Measurements from ENCODE around the gene SSH3.

SSH3 gene

DNA sequence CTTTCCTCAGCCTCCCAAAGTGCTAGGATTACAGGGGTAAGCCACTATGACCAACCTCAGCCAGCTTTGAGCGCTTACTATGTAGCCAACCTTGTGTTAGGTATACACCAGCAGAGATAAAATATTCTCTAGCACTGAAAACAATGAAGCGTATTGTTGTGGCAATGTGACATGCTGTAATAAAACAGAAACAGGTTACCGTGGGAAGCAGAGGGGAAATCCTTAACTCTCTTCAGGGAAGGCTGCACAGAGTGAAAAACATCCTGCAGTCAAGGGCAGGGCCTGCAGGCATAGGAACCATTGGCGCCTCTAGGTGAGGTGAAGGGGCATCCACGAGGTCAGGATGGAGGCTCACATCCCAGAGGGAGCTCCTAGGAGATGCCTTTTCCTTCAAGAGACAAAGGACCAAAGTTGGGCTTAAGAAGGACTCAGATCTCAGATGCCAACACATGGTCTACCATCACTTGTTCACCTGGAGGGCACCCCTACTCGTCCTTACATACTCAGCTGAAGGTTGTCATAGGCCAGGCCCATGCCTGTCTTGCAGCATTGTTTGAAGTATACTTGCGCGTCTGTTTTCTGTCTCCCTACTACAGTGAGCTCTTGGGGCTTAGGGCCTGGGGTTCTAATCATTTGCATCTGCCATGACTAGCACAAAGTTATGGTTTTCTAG lies 42.1 kb downstream of the SSH3 start:
- Histone ChIP-seq H2AFZ (ENCODE audit: low read length, unreplicated experiment) (no peak overlapping the region), H3K27ac (ENCODE audit: low read depth, low read length) (no peak overlapping the region), H3K79me2 (ENCODE audit: control insufficient read depth, insufficient read depth, low read length, unreplicated experiment) (no peaks in the 10 kb centered on the region), H3K4me3 (ENCODE audit: low read depth, low read length) (no peak overlapping the region), H3K4me1 (ENCODE audit: control insufficient read depth, insufficient read depth, low read length, unreplicated experiment) (peaks cover 33% of the 10 kb centered on the region), H3K36me3 (ENCODE audit: insufficient read depth, low read length) (peaks cover 4% of the 10 kb centered on the region; the same call in 1 of the 2 replicates), H3K27me3 (ENCODE audit: insufficient read depth, low read length) (no peaks in the 10 kb centered on the region)

DNA sequence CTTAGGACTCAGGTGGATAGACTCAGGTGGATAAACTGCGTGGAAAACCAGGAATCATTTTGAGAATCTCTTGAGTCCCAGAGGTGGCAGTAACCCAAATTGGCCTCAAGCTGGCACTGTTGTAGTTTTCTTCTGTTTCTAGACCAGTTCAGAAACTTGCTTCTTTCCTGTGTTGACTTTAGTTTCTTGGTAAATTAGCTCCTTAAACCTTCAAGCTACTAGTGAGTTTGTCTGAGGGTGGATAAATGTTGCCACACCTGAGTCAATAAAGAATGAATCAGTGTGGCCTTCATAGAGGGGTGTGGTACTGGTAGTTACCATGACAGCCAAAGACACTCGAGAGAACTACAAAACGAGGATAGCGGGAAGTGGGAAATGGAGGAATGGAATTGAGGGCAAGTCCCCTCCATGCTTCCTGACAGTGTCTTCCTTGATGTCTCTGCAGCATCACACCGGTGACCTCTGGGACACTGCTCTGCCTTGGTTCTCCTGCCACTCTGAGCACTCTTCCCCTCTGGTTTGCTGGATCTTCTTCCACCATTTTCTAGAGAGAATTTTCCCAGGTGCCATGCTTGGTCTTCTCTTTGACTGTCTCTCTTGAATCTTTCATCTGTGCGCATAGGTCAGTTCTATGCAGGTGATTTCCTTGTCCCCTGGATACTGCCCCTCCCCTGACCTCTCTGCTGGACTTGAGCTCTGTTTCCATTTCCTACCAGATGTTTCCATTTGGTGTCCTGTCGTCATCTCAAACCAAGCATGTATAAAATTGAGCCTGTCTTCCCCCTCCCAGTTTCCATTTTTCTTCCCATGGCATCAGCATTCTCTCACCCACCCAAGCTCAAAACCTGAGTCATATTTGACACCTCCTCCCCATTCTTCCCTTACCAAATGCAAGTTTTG lies 42.8 kb downstream of the SSH3 start:
- peaks cover 36% of the 10 kb centered on the region for H3K4me1 ChIP-seq (ENCODE audit: control insufficient read depth, insufficient read depth, low read length, unreplicated experiment)
- no peak overlapping the region; the same call in 1 of the 2 replicates for H3K4me3 ChIP-seq (ENCODE audit: low read depth, low read length)
- no peak overlapping the region for H2AFZ ChIP-seq (ENCODE audit: low read length, unreplicated experiment)
- H3K79me2 ChIP-seq (ENCODE audit: control insufficient read depth, insufficient read depth, low read length, unreplicated experiment), result no peaks in the 10 kb centered on the region
- H3K27ac ChIP-seq (ENCODE audit: low read depth, low read length), result peak overlapping the region; percentile 72
- H3K36me3 ChIP-seq (ENCODE audit: insufficient read depth, low read length), result peaks cover 4% of the 10 kb centered on the region; the same call in 1 of the 2 replicates
- H3K27me3 ChIP-seq (ENCODE audit: insufficient read depth, low read length), result no peaks in the 10 kb centered on the region

DNA sequence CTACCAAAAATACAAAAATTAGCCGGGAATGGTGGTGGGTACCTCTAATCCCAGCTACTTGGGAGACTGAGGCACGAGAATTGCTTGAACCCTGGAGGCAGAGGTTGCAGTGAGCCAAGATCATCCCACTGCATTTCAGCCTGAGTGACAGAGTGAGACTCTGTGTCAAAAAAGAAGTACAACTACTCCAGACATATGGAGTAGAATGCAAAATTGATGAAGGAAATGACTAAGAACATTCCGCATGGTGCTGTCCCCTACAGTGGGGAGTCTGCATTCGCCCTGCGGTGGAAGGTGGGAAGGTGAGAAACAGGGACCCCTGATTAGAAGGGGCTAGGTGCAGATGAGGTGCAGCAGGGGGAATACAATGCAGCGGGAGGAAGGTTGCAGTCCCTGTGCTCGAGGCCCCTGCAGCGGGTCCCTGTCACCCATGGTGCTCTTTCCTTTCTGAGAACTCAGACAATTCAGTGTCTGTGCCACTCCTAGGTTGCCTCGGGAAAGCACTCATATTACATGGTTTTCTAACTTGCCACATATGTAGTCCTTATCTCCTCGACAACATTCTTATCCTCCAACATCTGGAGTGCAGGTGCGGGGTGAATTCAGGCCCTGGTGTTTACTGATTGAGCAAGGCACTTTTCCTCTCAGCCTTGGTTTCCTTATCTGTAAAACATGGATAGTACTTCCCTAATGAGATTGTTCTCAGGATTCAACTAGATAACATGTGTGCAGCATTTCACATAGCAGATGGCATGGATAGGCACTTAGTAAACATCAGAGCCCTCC lies 44.8 kb downstream of the SSH3 start:
- Histone ChIP-seq H3K4me1 (ENCODE audit: control insufficient read depth, insufficient read depth, low read length, unreplicated experiment) (peaks cover 44% of the 10 kb centered on the region), H3K27ac (ENCODE audit: low read depth, low read length) (0 out of 2 replicates have a peak overlapping the region, but pooled peaks have one; percentile 17), H3K4me3 (ENCODE audit: low read depth, low read length) (no peak overlapping the region), H3K36me3 (ENCODE audit: insufficient read depth, low read length) (no peaks in the 10 kb centered on the region), H3K27me3 (ENCODE audit: insufficient read depth, low read length) (no peaks in the 10 kb centered on the region), H3K79me2 (ENCODE audit: control insufficient read depth, insufficient read depth, low read length, unreplicated experiment) (peaks cover 5% of the 10 kb centered on the region), H2AFZ (ENCODE audit: low read length, unreplicated experiment) (no peak overlapping the region)

DNA sequence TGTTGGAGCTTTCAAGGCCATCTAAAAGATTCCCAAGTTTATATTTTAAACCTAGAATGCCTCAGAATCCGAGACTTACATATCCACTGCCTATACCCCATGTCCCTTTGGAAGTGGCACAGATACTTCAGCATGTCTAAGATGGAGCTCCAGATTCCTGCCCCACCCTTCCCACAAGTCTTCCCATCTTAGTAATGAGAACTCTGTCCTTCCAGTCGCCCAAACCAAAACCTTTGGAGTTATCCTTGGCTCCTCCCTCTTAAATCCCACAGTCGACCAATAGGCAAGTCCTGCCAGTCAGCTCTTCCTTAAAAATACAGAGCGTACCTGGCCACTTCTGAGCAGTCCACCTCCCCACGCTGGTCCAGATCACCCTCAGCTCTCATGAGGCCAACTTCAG lies 45.7 kb downstream of the SSH3 start:
- Histone ChIP-seq H3K27ac (ENCODE audit: low read depth, low read length) (peak overlapping the region; percentile 13; the same call in 1 of the 2 replicates), H3K4me1 (ENCODE audit: control insufficient read depth, insufficient read depth, low read length, unreplicated experiment) (peaks cover 47% of the 10 kb centered on the region), H2AFZ (ENCODE audit: low read length, unreplicated experiment) (no peak overlapping the region), H3K4me3 (ENCODE audit: low read depth, low read length) (no peak overlapping the region), H3K27me3 (ENCODE audit: insufficient read depth, low read length) (no peaks in the 10 kb centered on the region), H3K79me2 (ENCODE audit: control insufficient read depth, insufficient read depth, low read length, unreplicated experiment) (peaks cover 5% of the 10 kb centered on the region), H3K36me3 (ENCODE audit: insufficient read depth, low read length) (no peaks in the 10 kb centered on the region)

DNA sequence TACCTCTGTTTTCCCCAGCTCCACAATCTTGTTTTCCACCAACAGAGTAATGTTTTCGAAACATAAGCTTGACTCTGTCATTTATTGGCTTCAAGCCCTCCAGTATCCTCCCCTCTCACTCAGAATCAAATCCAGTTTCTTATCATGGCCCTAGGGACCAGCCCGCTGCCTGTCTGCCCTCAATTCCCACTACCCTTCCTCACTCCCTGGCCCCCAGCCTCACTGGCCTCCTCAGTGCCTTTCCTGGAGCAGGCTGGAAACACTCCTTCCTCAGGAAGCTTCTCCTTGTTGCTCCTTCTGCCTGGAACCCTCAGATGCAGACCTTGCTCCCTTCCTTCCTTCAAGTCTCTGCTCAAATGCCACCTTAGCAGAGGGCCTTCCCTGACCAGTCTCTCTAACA lies 46.1 kb downstream of the SSH3 start:
- Histone ChIP-seq H3K36me3 (ENCODE audit: insufficient read depth, low read length) (no peaks in the 10 kb centered on the region), H3K4me3 (ENCODE audit: low read depth, low read length) (no peak overlapping the region), H2AFZ (ENCODE audit: low read length, unreplicated experiment) (no peak overlapping the region), H3K27ac (ENCODE audit: low read depth, low read length) (no peak overlapping the region), H3K4me1 (ENCODE audit: control insufficient read depth, insufficient read depth, low read length, unreplicated experiment) (peaks cover 51% of the 10 kb centered on the region), H3K27me3 (ENCODE audit: insufficient read depth, low read length) (no peaks in the 10 kb centered on the region), H3K79me2 (ENCODE audit: control insufficient read depth, insufficient read depth, low read length, unreplicated experiment) (peaks cover 5% of the 10 kb centered on the region)

DNA sequence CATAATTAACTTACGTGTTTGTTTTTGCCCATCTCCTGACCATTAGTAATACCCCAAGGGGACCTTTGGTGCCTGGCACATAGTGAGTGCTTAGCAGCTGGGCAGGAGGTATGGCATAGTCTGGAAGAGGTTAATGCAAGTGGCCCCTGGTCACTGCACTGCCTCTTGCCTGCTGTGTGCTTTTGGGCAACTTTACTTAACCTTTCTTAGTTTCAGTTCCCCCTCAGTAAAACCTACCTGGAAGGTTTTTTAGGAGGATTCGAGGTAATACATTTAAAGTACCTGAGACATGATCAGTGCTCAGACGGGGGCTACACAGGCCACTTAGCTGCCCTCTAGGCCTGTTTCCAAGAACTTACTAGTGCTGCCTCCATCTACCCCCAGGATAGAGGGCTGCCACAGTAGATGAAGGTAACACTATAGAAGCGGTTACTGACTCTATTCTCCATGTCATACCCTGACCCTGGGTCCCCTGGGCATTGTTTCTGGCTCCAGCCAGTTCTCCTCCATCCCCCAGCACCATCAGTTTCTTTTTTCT lies 46.7 kb downstream of the SSH3 start:
- H3K27ac ChIP-seq (ENCODE audit: low read depth, low read length), result no peak overlapping the region
- no peak overlapping the region for H3K4me3 ChIP-seq (ENCODE audit: low read depth, low read length)
- no peaks in the 10 kb centered on the region for H3K36me3 ChIP-seq (ENCODE audit: insufficient read depth, low read length)
- peaks cover 55% of the 10 kb centered on the region for H3K4me1 ChIP-seq (ENCODE audit: control insufficient read depth, insufficient read depth, low read length, unreplicated experiment)
- H2AFZ ChIP-seq (ENCODE audit: low read length, unreplicated experiment), result no peak overlapping the region
- H3K79me2 ChIP-seq (ENCODE audit: control insufficient read depth, insufficient read depth, low read length, unreplicated experiment), result peaks cover 5% of the 10 kb centered on the region
- no peaks in the 10 kb centered on the region for H3K27me3 ChIP-seq (ENCODE audit: insufficient read depth, low read length)

DNA sequence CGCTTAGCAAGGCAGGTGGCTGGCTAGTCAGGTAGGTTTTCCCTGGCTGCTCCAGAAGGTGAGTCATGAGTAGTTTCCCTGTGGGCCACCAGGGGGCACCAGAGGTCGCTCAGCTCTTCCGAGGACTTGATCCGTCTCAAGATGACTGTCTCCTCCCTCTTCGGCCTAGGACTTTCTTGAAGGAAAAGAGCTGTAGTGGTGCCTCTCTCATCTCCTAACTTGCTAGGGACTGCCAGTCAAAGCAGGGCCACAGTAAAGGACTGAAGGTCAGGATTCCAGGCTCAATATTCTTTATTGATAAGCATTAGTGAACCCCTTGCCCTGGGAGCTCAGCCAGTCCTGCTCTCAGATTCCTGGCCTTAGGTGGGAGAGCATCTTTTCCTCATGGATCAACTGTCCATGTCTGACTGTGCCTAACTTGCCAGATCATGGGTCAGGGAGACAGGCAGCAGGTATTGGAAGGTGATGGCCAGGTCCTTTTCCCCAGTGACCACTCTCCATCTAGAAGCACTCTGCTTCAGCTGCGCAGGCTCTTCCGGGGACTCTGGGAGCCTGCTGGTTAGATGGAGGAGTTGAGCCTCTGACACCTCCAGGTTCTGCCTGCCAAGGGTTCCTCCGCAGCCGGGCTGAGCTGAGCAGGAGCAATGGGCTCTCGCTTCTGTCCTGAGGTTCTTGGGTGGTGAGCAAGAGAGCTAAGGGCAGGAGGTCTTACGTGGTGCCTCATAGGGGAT lies 48.1 kb downstream of the SSH3 start:
- no peaks in the 10 kb centered on the region for H3K27me3 ChIP-seq (ENCODE audit: insufficient read depth, low read length)
- H3K4me1 ChIP-seq (ENCODE audit: control insufficient read depth, insufficient read depth, low read length, unreplicated experiment), result peaks cover 60% of the 10 kb centered on the region
- peak overlapping the region; percentile 5 for H3K27ac ChIP-seq (ENCODE audit: low read depth, low read length)
- no peak overlapping the region for H2AFZ ChIP-seq (ENCODE audit: low read length, unreplicated experiment)
- H3K36me3 ChIP-seq (ENCODE audit: insufficient read depth, low read length), result no peaks in the 10 kb centered on the region
- peaks cover 9% of the 10 kb centered on the region for H3K79me2 ChIP-seq (ENCODE audit: control insufficient read depth, insufficient read depth, low read length, unreplicated experiment)
- peak overlapping the region; percentile 2 for H3K4me3 ChIP-seq (ENCODE audit: low read depth, low read length)

DNA sequence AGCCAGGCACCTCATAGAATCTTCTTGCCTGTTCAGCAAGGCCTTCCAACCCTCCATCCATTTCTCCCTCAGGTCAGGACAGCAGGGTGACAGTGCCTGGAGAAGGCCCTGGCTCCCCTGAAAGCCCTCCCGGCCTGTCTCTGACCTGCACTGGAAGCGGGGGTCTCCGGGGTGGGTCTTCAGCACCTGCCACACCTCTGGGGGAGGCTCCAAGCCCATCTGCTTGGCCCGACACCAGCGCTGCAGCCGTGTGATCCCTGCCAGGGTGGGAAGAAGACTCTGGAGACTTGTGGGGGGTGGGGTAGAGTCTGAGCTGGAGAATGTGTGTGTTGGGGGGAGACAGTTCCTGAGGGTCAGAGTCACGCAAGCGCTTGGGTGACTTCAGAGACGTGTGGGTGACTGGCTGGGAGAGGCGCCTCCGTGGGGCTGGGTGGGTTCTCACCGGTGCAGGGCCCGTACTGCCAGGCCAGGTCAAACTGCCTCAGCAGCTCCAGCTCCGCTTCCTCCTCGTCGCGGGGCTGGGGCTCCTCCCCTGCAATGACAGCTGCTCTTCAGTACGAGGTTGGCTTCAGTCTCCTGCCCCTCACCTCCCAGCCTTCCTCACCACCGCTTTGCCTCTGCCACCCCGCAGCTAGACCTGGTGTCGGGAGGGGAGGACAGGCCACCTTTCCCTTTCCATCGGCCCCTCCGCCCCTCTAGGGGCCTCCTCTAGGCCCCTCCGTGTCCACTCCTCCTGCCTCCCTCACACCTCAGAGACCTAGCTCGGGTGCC lies 49.4 kb downstream of the SSH3 start:
- Histone ChIP-seq H3K27ac (ENCODE audit: low read depth, low read length) (peak overlapping the region; percentile 96), H3K4me3 (ENCODE audit: low read depth, low read length) (peak overlapping the region; percentile 82), H2AFZ (ENCODE audit: low read length, unreplicated experiment) (peak overlapping the region; percentile 16), H3K4me1 (ENCODE audit: control insufficient read depth, insufficient read depth, low read length, unreplicated experiment) (peaks cover 68% of the 10 kb centered on the region), H3K36me3 (ENCODE audit: insufficient read depth, low read length) (no peaks in the 10 kb centered on the region), H3K27me3 (ENCODE audit: insufficient read depth, low read length) (no peaks in the 10 kb centered on the region), H3K79me2 (ENCODE audit: control insufficient read depth, insufficient read depth, low read length, unreplicated experiment) (peaks cover 9% of the 10 kb centered on the region)

DNA sequence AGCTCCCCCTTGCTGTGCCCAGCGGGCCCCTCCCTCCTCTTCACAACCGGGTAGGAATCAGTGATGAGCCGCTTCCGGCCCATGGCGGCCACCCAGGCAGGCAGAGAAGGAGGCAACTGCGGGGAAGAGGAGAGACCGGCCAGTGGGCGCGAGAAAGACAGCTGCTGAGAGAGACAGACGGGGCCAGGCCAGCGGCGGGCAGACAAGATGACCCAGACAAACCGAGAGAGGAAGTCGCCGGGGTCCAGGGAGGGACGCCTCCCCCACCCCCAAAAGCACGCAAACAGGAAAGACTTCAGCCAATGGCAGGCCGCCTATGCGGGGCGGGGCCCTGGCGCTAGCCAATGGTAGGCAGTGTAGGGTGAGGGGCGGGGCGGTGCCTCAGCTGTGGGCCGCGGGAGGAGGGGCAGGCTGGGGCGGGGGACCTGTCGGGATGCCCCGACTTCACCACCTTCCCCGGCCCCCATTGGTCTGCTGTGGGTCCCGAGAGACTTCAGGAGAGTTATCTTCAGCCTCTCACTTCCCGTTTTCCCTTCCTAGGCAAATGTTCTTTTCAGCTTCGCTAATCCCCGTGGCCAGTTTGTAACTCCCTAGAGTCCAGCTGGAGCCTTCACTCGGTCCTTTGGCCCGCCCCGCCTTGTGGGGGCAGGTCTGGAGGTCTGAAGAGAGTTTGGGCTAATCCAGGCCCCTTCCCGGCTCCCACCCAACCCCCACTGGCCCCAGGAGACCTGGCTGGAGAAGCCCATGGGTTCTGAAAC lies 50.2 kb downstream of the SSH3 start, which contains the start of gene POLD4:
Gene POLD4, minus strand, starts transcription at position 230 of the 758 bp plus-strand sequence. Its CDS starts 147 bp downstream, at position 83.
- Histone ChIP-seq H3K27ac (ENCODE audit: low read depth, low read length) (peak within 1 kb of the TSS; percentile 96), H3K27me3 (ENCODE audit: insufficient read depth, low read length) (no peaks in the 10 kb centered on the region), H3K4me1 (ENCODE audit: control insufficient read depth, insufficient read depth, low read length, unreplicated experiment) (peaks cover 68% of the 10 kb centered on the region), H3K79me2 (ENCODE audit: control insufficient read depth, insufficient read depth, low read length, unreplicated experiment) (peaks cover 9% of the 10 kb centered on the region), H3K4me3 (ENCODE audit: low read depth, low read length) (peak within 1 kb of the TSS; percentile 82), H3K36me3 (ENCODE audit: insufficient read depth, low read length) (no peaks in the 10 kb centered on the region), H2AFZ (ENCODE audit: low read length, unreplicated experiment) (peak within 1 kb of the TSS; percentile 16)
